SU-DHL-6 (cell line): ENCODE data around the gene INPP4A.

Experiments used
- EZH2phosphoT487 ChIP-seq: fragments of 200-600 bp; sonication (generic), shearing (Covaris generic); conservative IDR thresholded peaks from 2 replicates; pipeline ENCODE4 v1.6.1; 2018; ENCODE audit warnings: mild to moderate bottlenecking, antibody characterized with exemption, low read length, moderate library complexity, mixed read lengths
- TF ChIP-seq, protein P1 (sequence below): fragments of 200-600 bp; sonication (generic); IDR thresholded peaks from one replicate; pipeline ENCODE4 v1.5.1; 2017; ENCODE audit warnings: antibody characterized with exemption, mild to moderate bottlenecking, low read length, moderate library complexity; ENCODE audit not compliant: insufficient read depth, poor library complexity, severe bottlenecking

DNA sequence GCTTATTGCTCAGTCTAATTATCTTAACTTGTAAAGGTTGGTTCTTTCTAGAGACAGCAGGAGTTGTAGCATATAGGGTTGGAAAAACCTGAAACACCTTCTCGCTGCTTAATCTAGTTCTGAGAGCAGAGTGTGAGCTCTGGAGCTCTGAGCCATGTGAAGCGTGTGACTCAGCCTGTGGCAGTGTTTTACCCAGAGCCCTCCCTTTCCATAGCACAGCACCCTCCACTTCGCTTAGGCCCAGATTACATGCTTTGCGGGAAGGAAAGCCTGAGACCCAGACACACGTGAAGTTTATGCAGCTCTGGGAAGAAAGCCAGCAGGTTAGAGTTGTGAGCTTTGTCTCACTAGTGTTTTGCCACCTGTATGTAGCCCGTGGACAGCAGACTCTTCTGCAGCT, 74.5 kb downstream of the INPP4A start:
- TF ChIP-seq, protein P1, sequence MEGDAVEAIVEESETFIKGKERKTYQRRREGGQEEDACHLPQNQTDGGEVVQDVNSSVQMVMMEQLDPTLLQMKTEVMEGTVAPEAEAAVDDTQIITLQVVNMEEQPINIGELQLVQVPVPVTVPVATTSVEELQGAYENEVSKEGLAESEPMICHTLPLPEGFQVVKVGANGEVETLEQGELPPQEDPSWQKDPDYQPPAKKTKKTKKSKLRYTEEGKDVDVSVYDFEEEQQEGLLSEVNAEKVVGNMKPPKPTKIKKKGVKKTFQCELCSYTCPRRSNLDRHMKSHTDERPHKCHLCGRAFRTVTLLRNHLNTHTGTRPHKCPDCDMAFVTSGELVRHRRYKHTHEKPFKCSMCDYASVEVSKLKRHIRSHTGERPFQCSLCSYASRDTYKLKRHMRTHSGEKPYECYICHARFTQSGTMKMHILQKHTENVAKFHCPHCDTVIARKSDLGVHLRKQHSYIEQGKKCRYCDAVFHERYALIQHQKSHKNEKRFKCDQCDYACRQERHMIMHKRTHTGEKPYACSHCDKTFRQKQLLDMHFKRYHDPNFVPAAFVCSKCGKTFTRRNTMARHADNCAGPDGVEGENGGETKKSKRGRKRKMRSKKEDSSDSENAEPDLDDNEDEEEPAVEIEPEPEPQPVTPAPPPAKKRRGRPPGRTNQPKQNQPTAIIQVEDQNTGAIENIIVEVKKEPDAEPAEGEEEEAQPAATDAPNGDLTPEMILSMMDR, result no peak
- no peak for TF ChIP-seq EZH2phosphoT487
